MM.1S (cell line): ENCODE measurements around the gene MAP3K20.

Experiments used
- DNase-seq: peaks from one replicate; pipeline ENCODE4 v3.0.0-alpha.2; 2015
- H2AFZ ChIP-seq: fragments of 300-600 bp; sonication (generic); 2 replicates; pipeline ENCODE4 v1.6.0; 2016; ENCODE audit warnings: antibody characterized with exemption, low read length
- H3F3A ChIP-seq: fragments of 300-600 bp; sonication (generic); 2 replicates; pipeline ENCODE4 v1.6.1; 2016; ENCODE audit warnings: mild to moderate bottlenecking, antibody characterized with exemption, low read length, moderate library complexity, mixed read lengths; ENCODE audit not compliant: insufficient read depth
- H3K27ac ChIP-seq: fragments of 300-600 bp; sonication (generic); 2 replicates; pipeline ENCODE4 v1.5.1; 2016; ENCODE audit warnings: mild to moderate bottlenecking, low read length
- H3K27me3 ChIP-seq: fragments of 300-600 bp; sonication (generic); replicated peaks from 2 replicates; pipeline ENCODE4 v1.6.0; 2016; ENCODE audit warnings: low read length; ENCODE audit not compliant: insufficient read depth
- H3K36me3 ChIP-seq: fragments of 300-600 bp; sonication (generic); replicated peaks from 2 replicates; pipeline ENCODE4 v1.6.1; 2016; ENCODE audit warnings: mild to moderate bottlenecking, low read length, mixed read lengths; ENCODE audit not compliant: insufficient read depth
- H3K4me1 ChIP-seq: fragments of 300-600 bp; sonication (generic); 2 replicates; pipeline ENCODE4 v1.6.1; 2016; ENCODE audit warnings: low read length, mixed read lengths
- H3K4me2 ChIP-seq: fragments of 300-600 bp; sonication (generic); 2 replicates; pipeline ENCODE4 v1.6.0; 2016; ENCODE audit warnings: low read depth, low read length
- H3K4me3 ChIP-seq: fragments of 300-600 bp; sonication (generic); 2 replicates; pipeline ENCODE4 v1.5.1; 2016; ENCODE audit warnings: low read length, mixed read lengths
- H3K79me2 ChIP-seq: fragments of 300-600 bp; sonication (generic); 2 replicates; pipeline ENCODE4 v1.6.1; 2016; ENCODE audit warnings: mixed run types, low read length, mixed read lengths
- H3K9ac ChIP-seq: fragments of 300-600 bp; sonication (generic); 2 replicates; pipeline ENCODE4 v1.6.1; 2016; ENCODE audit warnings: low read length, mixed read lengths
- H3K9me2 ChIP-seq: fragments of 300-600 bp; sonication (generic); replicated peaks from 2 replicates; pipeline ENCODE4 v1.6.1; 2016; ENCODE audit warnings: mild to moderate bottlenecking, low read length, mixed read lengths; ENCODE audit not compliant: insufficient read depth
- H3K9me3 ChIP-seq: fragments of 300-600 bp; sonication (generic); replicated peaks from 2 replicates; pipeline ENCODE4 v1.6.1; 2016; ENCODE audit warnings: mild to moderate bottlenecking, low read length, mixed read lengths; ENCODE audit not compliant: insufficient read depth
- H4K20me1 ChIP-seq: fragments of 300-600 bp; sonication (generic); 2 replicates; pipeline ENCODE4 v1.6.1; 2016; ENCODE audit warnings: mild to moderate bottlenecking, low read length, moderate library complexity, mixed read lengths; ENCODE audit not compliant: insufficient read depth
- EZH2 ChIP-seq: fragments of 300-600 bp; sonication (generic); optimal IDR thresholded peaks from 2 replicates; pipeline ENCODE3; 2017; ENCODE audit warnings: low read depth, mild to moderate bottlenecking, antibody characterized with exemption, low read length, mixed read lengths
- EZH2phosphoT487 ChIP-seq: fragments of 300-600 bp; sonication (generic); IDR thresholded peaks from 2 replicates; pipeline ENCODE4 v1.6.1; 2018; ENCODE audit warnings: antibody characterized with exemption, low read length
- TF ChIP-seq, protein P1 (sequence below): fragments of 300-600 bp; sonication (generic); IDR thresholded peaks from 2 replicates; pipeline ENCODE4 v1.5.1; 2016; ENCODE audit warnings: antibody characterized with exemption, low read length, mixed read lengths

Gene MAP3K20

DNA sequence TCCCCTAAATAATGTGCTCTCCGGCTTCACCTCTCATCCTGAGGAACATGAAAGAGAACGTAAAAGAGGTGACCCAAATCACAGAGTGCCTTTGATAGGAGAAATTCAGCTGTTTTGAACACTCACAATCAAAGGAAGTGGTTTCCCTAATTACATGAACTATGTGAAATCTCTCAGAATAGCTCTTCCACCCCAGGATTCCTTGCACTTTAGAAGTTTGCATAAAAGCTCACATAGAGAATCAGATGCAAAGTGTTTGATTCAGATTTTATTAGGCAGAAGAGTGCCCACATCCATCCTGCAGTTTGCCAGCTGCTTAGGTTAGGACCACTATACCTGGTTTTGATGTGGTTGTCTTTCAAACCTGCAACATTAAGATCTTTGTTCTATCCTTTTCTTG, 61.0 kb downstream of the MAP3K20 start:
- Histone ChIP-seq H3K27ac (no peak overlapping the region), H3K4me3 (no peak overlapping the region)

DNA sequence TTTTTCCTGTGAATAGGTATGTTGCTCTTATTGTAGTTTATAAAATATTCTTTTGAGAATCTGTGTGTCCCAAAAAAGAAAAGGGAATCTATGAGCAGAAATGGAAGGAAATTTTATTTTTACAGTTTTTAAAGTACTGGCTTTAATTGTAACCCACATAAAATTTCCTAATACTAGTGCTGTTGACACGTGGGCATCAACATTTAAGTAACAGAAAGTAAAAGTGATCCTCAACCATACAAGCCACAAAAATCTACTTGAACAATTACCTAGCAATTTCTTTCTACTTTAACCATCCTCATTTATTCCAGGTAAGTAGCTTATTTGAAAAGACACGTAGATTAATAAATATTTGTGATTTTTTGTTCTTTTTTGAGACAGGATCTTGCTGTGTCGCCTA, 62.0 kb downstream of the MAP3K20 start:
- no peak overlapping the region for H3K9ac ChIP-seq
- no peak for TF ChIP-seq EZH2phosphoT487
- TF ChIP-seq, protein P1, sequence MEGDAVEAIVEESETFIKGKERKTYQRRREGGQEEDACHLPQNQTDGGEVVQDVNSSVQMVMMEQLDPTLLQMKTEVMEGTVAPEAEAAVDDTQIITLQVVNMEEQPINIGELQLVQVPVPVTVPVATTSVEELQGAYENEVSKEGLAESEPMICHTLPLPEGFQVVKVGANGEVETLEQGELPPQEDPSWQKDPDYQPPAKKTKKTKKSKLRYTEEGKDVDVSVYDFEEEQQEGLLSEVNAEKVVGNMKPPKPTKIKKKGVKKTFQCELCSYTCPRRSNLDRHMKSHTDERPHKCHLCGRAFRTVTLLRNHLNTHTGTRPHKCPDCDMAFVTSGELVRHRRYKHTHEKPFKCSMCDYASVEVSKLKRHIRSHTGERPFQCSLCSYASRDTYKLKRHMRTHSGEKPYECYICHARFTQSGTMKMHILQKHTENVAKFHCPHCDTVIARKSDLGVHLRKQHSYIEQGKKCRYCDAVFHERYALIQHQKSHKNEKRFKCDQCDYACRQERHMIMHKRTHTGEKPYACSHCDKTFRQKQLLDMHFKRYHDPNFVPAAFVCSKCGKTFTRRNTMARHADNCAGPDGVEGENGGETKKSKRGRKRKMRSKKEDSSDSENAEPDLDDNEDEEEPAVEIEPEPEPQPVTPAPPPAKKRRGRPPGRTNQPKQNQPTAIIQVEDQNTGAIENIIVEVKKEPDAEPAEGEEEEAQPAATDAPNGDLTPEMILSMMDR: no peak
- no peak for TF ChIP-seq EZH2
- no peaks in the 10 kb centered on the region for H3K9me2 ChIP-seq
- H3F3A ChIP-seq: no peaks in the 10 kb centered on the region
- H3K36me3 ChIP-seq: no peaks in the 10 kb centered on the region
- no peak for DNase-seq
- no peaks in the 10 kb centered on the region for H3K27me3 ChIP-seq
- no peaks in the 10 kb centered on the region for H3K4me1 ChIP-seq
- H3K9me3 ChIP-seq: no peaks in the 10 kb centered on the region
- no peaks in the 10 kb centered on the region for H4K20me1 ChIP-seq
- no peak overlapping the region for H3K27ac ChIP-seq
- H2AFZ ChIP-seq: no peak overlapping the region
- no peak overlapping the region for H3K4me2 ChIP-seq
- no peaks in the 10 kb centered on the region for H3K79me2 ChIP-seq
- no peak overlapping the region for H3K4me3 ChIP-seq

More for the DNA sequence above, 61.0 kb downstream of the MAP3K20 start:
- Histone ChIP-seq H3K79me2 (no peaks in the 10 kb centered on the region), H3K4me1 (no peaks in the 10 kb centered on the region), H3K36me3 (no peaks in the 10 kb centered on the region), H4K20me1 (no peaks in the 10 kb centered on the region), H3F3A (no peaks in the 10 kb centered on the region), H3K4me2 (no peak overlapping the region), H3K9me3 (no peaks in the 10 kb centered on the region), H3K27me3 (no peaks in the 10 kb centered on the region), H3K9ac (no peak overlapping the region), H3K9me2 (no peaks in the 10 kb centered on the region), H2AFZ (no peak overlapping the region)
- no peak for TF ChIP-seq EZH2phosphoT487
- TF ChIP-seq EZH2: no peak
- TF ChIP-seq, protein P1: no peak
- no peak for DNase-seq

DNA sequence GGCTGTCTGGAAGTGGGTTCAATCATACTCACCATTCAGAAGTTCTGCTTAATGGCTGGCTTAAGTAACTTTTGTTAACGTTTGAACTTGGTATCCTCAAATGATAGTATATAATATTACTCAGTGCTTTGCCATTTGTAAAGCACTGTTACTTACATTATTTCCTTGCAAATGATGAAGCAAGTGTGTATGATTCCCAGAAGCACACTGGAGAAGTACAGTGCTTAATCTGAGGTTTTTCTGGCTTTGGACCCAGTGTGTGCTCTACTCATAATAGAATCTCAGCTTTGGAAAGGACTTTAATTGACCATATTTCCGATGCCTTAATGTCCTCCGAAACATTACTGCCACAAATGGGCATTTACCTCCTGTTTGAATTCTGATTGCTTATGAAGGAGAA, 63.3 kb downstream of the MAP3K20 start:
- no peaks in the 10 kb centered on the region for H3F3A ChIP-seq
- no peaks in the 10 kb centered on the region for H3K36me3 ChIP-seq
- no peaks in the 10 kb centered on the region for H3K9me3 ChIP-seq
- no peaks in the 10 kb centered on the region for H4K20me1 ChIP-seq
- H3K79me2 ChIP-seq: no peaks in the 10 kb centered on the region
- no peaks in the 10 kb centered on the region for H3K27me3 ChIP-seq
- H3K9ac ChIP-seq: no peak overlapping the region
- no peak for DNase-seq
- no peaks in the 10 kb centered on the region for H3K4me1 ChIP-seq
- no peak overlapping the region for H3K4me3 ChIP-seq
- no peak overlapping the region for H3K4me2 ChIP-seq
- H3K27ac ChIP-seq: no peak overlapping the region
- H2AFZ ChIP-seq: no peak overlapping the region
- no peaks in the 10 kb centered on the region for H3K9me2 ChIP-seq
- TF ChIP-seq EZH2 (no peak), EZH2phosphoT487 (no peak)
- TF ChIP-seq, protein P1: no peak

DNA sequence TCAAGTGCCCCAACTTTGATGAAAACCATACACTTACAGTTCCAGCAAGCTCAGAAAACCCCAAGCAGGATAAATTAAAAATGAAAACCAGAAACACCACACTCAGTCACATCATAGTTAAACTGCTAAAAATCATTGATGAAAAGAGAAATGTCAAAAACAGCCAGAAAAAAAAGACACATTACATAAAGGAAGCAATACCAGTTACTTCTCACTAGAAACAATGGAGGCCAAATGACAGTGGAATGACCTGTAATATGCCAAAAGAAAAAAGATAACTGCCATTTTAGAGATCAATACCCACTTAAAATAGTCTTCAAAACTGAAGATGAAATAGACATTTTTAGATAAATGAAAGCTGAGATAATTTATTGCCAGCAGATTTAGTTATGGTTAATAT, 66.0 kb downstream of the MAP3K20 start:
- Histone ChIP-seq H3K27me3 (no peaks in the 10 kb centered on the region), H3K9me2 (no peaks in the 10 kb centered on the region), H3K79me2 (no peaks in the 10 kb centered on the region), H3K4me1 (no peaks in the 10 kb centered on the region), H3K4me3 (no peak overlapping the region), H3K4me2 (no peak overlapping the region), H3K9me3 (no peaks in the 10 kb centered on the region), H3K36me3 (no peaks in the 10 kb centered on the region), H2AFZ (no peak overlapping the region), H3K9ac (no peak overlapping the region), H4K20me1 (no peaks in the 10 kb centered on the region), H3K27ac (no peak overlapping the region), H3F3A (no peaks in the 10 kb centered on the region)
- DNase-seq: no peak
- TF ChIP-seq, protein P1: no peak
- TF ChIP-seq EZH2: no peak
- no peak for TF ChIP-seq EZH2phosphoT487
